OCI-LY3 (cell line): ENCODE results near the gene RHOT2.
"Not testable (repeated sequence)": the region's sequence is repeated elsewhere in the genome, so short reads cannot be mapped to it uniquely, and the experiment has no call there.

Experiments
- CTCF ChIP-seq: fragments of 200-600, 300-600 bp; sonication (generic); IDR thresholded peaks from 2 replicates; pipeline ENCODE4 v1.5.1; 2014; ENCODE audit warnings: antibody characterized with exemption, low read length, low read depth
- EZH2phosphoT487 ChIP-seq: fragments of 200-600 bp; shearing (Covaris generic); IDR thresholded peaks from 2 replicates; pipeline ENCODE4 v1.6.1; 2018; ENCODE audit warnings: antibody characterized with exemption, mixed run types, low read depth

- not testable (repeated sequence) for TF ChIP-seq CTCF, EZH2phosphoT487
Measured at GRCh38 chr16:691242-691641, 23.3 kb downstream of the RHOT2 start.
